HUES64 (cell line): ENCODE measurements around the gene PLEKHA1.

Experiments used
- H3K27ac ChIP-seq: 2 replicates; pipeline ENCODE4 v1.7.0; 2013; ENCODE audit warnings: low read depth, low read length, inconsistent platforms
- H3K27me3 ChIP-seq: 2 replicates; pipeline ENCODE4 v1.6.1; 2013; ENCODE audit warnings: mild to moderate bottlenecking, low read length; ENCODE audit not compliant: insufficient read depth
- H3K36me3 ChIP-seq: 2 replicates; pipeline ENCODE4 v1.6.1; 2013; ENCODE audit warnings: mild to moderate bottlenecking, low read length; ENCODE audit not compliant: insufficient read depth
- H3K4me1 ChIP-seq: 2 replicates; pipeline ENCODE4 v1.6.1; 2013; ENCODE audit warnings: mild to moderate bottlenecking, low read length, moderate library complexity; ENCODE audit not compliant: insufficient read depth
- H3K4me3 ChIP-seq: 2 replicates; pipeline ENCODE4 v1.5.1; 2013; ENCODE audit warnings: mild to moderate bottlenecking, low read length, moderate library complexity
- H3K9ac ChIP-seq: 2 replicates; pipeline ENCODE4 v1.6.1; 2013; ENCODE audit warnings: mild to moderate bottlenecking, low read depth, low read length
- H3K9me3 ChIP-seq: 2 replicates; pipeline ENCODE4 v1.6.1; 2013; ENCODE audit warnings: low read depth, low read length; ENCODE audit not compliant: insufficient read depth
- WGBS: fragments of 150-250, 120-280 bp; methylation state at CpG from one replicate; pipeline ENCODE4 v1.1.7; 2013; ENCODE audit warnings: missing lambda C conversion rate; 5-methylcytosine and 5-hydroxymethylcytosine counted together

Gene PLEKHA1

DNA sequence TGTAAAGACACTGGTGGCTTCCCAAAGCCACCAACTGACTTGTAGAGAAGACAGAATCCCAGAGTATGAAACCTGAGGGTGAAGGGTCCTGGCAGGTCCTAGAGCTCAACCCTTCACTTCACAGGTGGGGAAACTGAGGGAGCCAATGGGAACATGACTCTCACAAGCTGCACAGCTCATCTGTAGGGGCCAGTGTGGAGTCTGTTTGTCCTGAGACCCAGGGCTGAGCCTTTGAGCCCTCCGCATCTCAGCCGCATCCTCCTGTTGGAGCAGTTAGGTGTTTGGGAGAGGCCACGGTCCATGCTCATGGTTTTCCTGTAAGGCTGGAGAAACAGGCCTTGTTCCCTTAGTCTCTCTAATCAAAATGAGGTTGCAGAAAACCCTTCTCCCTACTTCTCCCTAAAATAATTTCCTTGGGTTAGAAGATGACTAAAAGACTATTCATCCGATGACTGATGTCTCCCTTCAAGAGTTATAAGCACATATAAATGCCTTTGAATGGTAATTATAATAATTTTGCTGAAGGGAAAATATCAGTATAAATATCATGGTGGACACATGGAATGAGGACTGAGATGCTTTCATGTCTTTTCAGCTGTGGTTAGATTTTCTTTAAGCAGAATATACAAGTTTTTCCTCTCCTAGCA, 97.1 kb downstream of the PLEKHA1 start:
- H3K27me3 ChIP-seq = no peaks in the 10 kb centered on the region
- H3K9me3 ChIP-seq = no peaks in the 10 kb centered on the region
- H3K4me1 ChIP-seq = peaks cover 28% of the 10 kb centered on the region
- no peaks in the 10 kb centered on the region for H3K36me3 ChIP-seq
- H3K9ac ChIP-seq = no peak overlapping the region
- no peak overlapping the region for H3K27ac ChIP-seq
- 97% methylated on average over 4 of the region's 4 CpGs for WGBS
- no peak overlapping the region for H3K4me3 ChIP-seq

DNA sequence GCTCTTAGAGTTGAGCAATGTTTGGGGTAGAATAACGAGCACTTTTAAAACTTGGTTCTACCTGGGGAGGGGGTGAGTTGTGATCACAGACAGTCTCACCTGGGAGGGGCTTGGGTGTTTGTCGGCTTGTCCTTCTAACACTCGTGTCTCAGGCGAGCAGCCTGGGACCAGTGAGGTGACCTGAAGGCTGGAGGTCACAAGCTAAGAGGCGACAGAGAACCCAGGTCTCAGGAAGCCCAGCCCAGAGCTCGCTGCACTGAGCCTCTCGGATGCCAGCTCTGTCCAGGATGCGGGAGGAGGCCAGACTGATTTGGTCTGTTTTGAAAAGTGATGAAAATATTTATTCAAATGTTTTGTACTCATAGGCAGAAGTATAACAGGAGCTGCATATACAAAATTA, 98.6 kb downstream of the PLEKHA1 start:
- no peak overlapping the region for H3K27ac ChIP-seq
- H3K36me3 ChIP-seq = no peaks in the 10 kb centered on the region
- H3K9ac ChIP-seq = no peak overlapping the region
- H3K4me3 ChIP-seq = no peak overlapping the region
- no peaks in the 10 kb centered on the region for H3K9me3 ChIP-seq
- peaks cover 38% of the 10 kb centered on the region for H3K4me1 ChIP-seq
- H3K27me3 ChIP-seq = no peaks in the 10 kb centered on the region
- WGBS = 94% methylated on average over 8 of the region's 8 CpGs

DNA sequence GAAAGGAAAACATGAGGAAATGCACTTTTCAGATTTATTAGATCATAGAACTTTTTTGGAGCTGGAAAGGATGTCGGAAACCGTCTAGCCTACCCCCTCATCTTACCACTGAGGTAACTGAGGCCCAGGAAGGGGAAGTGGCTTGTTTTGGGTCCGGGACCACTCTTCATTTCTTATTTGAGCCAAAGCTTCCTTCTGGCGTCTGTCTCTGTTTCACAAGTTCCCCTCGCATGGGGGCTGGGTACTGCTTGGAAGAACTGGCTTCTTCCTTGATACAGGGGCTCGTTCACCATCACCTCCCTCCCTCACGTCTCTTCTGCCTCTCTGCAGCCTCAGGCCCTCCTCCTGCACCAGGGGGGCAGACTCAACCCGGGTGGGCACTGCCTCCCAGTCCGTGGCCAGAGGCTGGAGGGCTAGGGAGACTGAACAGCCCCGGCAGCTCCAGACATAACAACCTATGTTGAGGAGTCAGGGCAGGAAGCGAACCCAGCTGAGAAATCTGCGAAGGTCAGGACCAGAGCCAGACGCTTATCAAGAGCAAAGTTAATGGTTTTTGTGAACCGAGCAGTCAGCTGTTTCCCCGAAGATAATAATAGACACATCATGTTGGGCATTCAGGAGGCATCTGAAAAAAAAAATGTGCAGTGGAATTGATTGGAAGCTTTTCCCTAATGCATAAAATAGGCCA, 99.8 kb downstream of the PLEKHA1 start:
- Histone ChIP-seq H3K4me3 (no peak overlapping the region), H3K9me3 (no peaks in the 10 kb centered on the region), H3K27me3 (no peaks in the 10 kb centered on the region), H3K36me3 (no peaks in the 10 kb centered on the region), H3K27ac (no peak overlapping the region), H3K9ac (no peak overlapping the region), H3K4me1 (peaks cover 39% of the 10 kb centered on the region)
- 80% methylated on average over 15 of the region's 15 CpGs for WGBS

- H3K4me3 ChIP-seq = no peak overlapping the region
- peaks cover 39% of the 10 kb centered on the region for H3K4me1 ChIP-seq
- H3K27ac ChIP-seq = no peak overlapping the region
- 55% methylated on average over 12 of the region's 12 CpGs for WGBS
- no peaks in the 10 kb centered on the region for H3K36me3 ChIP-seq
- no peak overlapping the region for H3K9ac ChIP-seq
- H3K27me3 ChIP-seq = no peaks in the 10 kb centered on the region
- H3K9me3 ChIP-seq = no peaks in the 10 kb centered on the region
Measured at GRCh38 chr10:122475100-122475499, 100.6 kb downstream of the PLEKHA1 start.

DNA sequence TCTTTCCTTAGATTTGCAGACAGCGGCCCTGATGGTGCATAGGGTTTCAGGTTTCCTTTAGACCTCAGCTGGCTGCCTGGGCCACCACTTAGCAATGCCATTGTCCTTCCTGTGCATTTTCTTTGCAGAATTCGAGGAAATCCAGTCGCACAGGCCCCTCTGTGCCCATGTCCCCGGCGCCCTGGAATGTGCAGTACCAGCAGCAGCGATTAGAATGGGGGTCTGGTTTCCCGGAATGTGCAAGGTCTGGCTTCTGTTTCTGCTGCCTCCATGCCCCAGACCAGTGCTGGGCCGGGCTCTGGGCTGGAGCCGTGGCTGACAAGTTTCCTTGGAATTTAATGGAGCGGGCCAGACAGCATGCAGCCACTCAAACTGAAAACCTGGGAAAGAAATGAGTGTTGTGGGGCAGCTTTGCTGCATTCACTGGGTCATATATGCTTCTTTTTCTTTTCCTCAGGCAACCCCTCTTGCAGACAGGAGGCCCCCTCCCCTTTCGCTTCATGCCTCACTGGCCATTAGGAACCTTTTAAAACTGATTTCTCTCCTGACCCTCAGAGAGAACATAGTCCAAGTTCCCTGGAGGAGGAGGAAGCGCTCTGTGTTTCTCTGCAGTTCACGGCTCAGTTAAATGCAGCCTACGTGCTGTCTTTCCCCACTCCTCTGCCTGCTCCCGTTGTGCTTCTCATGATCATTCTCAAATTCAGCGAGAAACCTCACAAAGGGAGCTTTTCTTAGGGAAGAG, 101.3 kb downstream of the PLEKHA1 start:
- Histone ChIP-seq H3K4me3 (no peak overlapping the region), H3K27ac (no peak overlapping the region), H3K27me3 (no peaks in the 10 kb centered on the region), H3K4me1 (peaks cover 39% of the 10 kb centered on the region), H3K9ac (no peak overlapping the region), H3K36me3 (no peaks in the 10 kb centered on the region), H3K9me3 (no peaks in the 10 kb centered on the region)
- WGBS = 51% methylated on average over 16 of the region's 16 CpGs

DNA sequence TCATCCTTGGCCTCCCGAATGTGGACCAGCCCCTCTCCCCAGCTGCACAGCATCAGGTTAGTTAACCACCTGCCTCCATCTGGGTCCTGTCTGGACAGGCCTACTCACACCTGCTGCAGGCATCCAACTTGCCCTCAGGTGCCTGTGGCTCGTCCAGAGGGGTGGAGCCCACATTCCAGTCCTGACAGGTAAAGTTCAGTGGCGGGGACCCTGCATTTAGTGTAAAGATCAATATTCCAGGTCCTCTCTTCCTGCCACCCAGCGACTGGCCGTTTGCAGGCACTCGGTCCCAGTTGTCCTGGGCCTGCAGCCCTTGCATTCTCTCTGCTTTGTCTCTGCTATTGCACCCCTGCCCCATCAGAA, 101.8 kb downstream of the PLEKHA1 start:
- Histone ChIP-seq H3K27me3 (no peaks in the 10 kb centered on the region), H3K27ac (no peak overlapping the region), H3K9ac (no peak overlapping the region), H3K9me3 (peaks cover under 1% of the 10 kb centered on the region; the same call in 1 of the 2 replicates), H3K4me3 (no peak overlapping the region), H3K36me3 (no peaks in the 10 kb centered on the region), H3K4me1 (peaks cover 39% of the 10 kb centered on the region)
- 77% methylated on average over 6 of the region's 6 CpGs for WGBS

DNA sequence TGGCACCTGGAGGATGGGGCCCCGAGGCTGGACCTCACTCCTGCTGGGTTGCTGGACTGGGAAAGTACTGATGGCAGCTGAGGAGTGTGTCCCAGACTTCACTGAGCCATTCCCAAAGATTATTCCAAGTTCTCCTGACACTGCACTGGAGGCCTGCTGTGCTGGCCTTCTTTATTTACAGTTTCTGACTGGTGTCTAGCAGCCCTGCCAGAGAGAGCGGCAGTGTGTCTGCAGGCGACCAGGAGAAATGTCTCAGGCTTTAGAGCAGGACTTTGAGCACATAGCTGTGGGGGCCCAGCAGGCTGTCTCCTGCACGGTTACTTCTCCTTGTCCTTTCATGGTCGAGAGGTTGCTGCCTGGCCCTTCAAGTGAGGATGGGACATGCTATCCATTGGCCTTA, 102.9 kb downstream of the PLEKHA1 start:
- Histone ChIP-seq H3K27ac (no peak overlapping the region), H3K4me3 (no peak overlapping the region), H3K27me3 (no peaks in the 10 kb centered on the region), H3K9me3 (peaks cover 6% of the 10 kb centered on the region; the same call in 1 of the 2 replicates), H3K36me3 (no peaks in the 10 kb centered on the region), H3K9ac (no peak overlapping the region), H3K4me1 (peaks cover 39% of the 10 kb centered on the region)
- 79% methylated on average over 5 of the region's 5 CpGs for WGBS

DNA sequence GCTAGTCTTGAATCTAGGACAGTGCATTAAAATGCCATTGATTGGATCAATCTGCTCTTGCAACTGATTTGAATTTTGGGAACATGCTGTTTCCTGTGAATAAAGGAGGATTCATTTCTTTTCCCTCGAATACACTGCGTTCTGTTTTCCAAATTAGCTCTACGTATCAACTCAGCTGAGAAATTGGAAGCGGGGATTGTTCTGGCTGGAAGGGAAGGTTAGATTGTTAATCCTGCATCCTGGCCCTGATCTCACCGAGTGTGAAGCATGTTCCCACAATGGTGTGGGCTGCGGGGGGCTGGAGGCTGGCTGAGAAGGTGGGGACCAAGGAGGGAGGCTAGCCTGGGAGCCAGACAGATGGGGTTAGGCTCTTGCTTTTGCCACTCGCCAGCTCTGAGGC, 104.5 kb downstream of the PLEKHA1 start:
- Histone ChIP-seq H3K27ac (no peak overlapping the region), H3K9me3 (peaks cover 6% of the 10 kb centered on the region; the same call in 1 of the 2 replicates), H3K4me1 (peaks cover 37% of the 10 kb centered on the region), H3K36me3 (no peaks in the 10 kb centered on the region), H3K27me3 (no peaks in the 10 kb centered on the region), H3K9ac (no peak overlapping the region), H3K4me3 (no peak overlapping the region)
- 91% methylated on average over 7 of the region's 7 CpGs for WGBS

- Histone ChIP-seq H3K9me3 (peaks cover 6% of the 10 kb centered on the region; the same call in 1 of the 2 replicates), H3K9ac (no peak overlapping the region), H3K27me3 (no peaks in the 10 kb centered on the region), H3K4me3 (no peak overlapping the region), H3K4me1 (peaks cover 24% of the 10 kb centered on the region), H3K36me3 (no peaks in the 10 kb centered on the region), H3K27ac (no peak overlapping the region)
- WGBS = 95% methylated on average over 10 of the region's 10 CpGs
Measured at GRCh38 chr10:122480146-122480833, 105.8 kb downstream of the PLEKHA1 start.

DNA sequence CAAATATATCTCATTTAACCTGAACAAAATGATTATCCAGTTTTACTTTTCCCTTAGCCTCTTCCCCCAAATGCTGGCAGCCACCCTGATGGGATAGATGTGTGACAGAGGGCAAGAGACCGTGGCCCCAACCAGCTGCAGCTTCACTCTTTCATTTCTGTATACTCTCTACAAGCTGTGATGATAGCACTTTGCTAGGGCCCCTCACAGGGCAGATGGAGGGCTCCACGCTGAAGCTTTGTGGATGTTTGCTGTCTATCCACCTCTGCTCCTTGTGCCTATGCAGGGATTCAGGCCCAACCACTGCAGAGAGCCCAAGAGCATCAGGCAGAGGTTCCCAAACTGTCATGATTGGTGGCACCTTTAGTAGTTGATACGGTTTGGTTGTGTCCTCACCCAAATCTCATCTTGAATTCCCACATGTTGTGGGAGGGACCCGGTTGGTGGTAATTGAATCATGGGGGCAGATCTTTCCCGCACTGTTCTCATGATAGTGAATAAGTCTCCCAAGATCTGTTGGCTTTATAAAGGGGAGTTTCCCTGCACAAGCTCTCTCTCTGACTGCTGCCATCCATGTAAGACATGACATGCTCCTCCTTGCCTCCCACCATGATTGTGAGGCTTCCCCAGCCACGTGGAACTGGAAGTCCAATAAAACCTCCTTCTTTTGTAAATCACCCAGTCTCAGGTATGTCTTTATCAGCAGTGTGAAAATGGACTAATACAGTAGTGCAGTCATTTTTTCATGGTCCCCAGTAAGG, 107.0 kb downstream of the PLEKHA1 start:
- H3K4me3 ChIP-seq = no peak overlapping the region
- peaks cover 6% of the 10 kb centered on the region; the same call in 1 of the 2 replicates for H3K9me3 ChIP-seq
- 86% methylated on average over 6 of the region's 6 CpGs for WGBS
- no peak overlapping the region for H3K27ac ChIP-seq
- no peak overlapping the region for H3K9ac ChIP-seq
- peaks cover 13% of the 10 kb centered on the region for H3K4me1 ChIP-seq
- no peaks in the 10 kb centered on the region for H3K27me3 ChIP-seq
- H3K36me3 ChIP-seq = no peaks in the 10 kb centered on the region
